Gastrocnemius medialis (tissue), 4 donors: ENCODE results near the gene GSK3B. TPM values are rescaled to one million over a fixed set of nuclear protein-coding genes. Genes with fewer than 3 reads are reported as not detected.

Experiments
- ATAC-seq, 2 donors: fragments of 150-250 bp; one replicate each; pipeline ENCODE4 v1.9.1; 2016
- DNase-seq, 2 donors: peaks; one replicate each; pipeline ENCODE4 v3.0.0-alpha.2; 2019
- H3K27ac ChIP-seq, 4 donors: fragments of 200-600 bp; sonication (generic); 1 replicate in 1 of 4; 2 replicates in 3 of 4; pipeline ENCODE4 v1.5.1; 2016 to 2018; ENCODE audit warnings: mild to moderate bottlenecking in 2 of 4, moderate library complexity in 1 of 4
- H3K27me3 ChIP-seq, 3 donors: fragments of 200-600 bp; sonication (generic) in 2 of 3; 1 replicate in 1 of 3; 2 replicates in 2 of 3; pipeline versions ENCODE4 v1.5.1 to v1.6.0; 2016 to 2019; ENCODE audit warnings: mild to moderate bottlenecking in 1 of 3, moderate library complexity in 1 of 3
- H3K36me3 ChIP-seq, 2 donors: fragments of 200-600 bp; sonication (generic) in 1 of 2; one replicate each; pipeline ENCODE4 v1.5.1; 2017 to 2018
- H3K4me1 ChIP-seq, 2 donors: fragments of 200-600 bp; sonication (generic) in 1 of 2; one replicate each; pipeline ENCODE4 v1.5.1; 2016 to 2017; ENCODE audit warnings: mild to moderate bottlenecking in 2 of 2
- H3K4me3 ChIP-seq, 4 donors: fragments of 200-600 bp; sonication (generic) in 3 of 4; 1 replicate in 1 of 4; 2 replicates in 3 of 4; pipeline ENCODE4 v1.5.1; 2016 to 2019; ENCODE audit warnings: mild to moderate bottlenecking in 2 of 4
- H3K9me3 ChIP-seq, 3 donors: fragments of 200-600 bp; sonication (generic) in 2 of 3; 1 replicate in 1 of 3; 2 replicates in 2 of 3; pipeline ENCODE4 v1.5.1; 2016 to 2019
- CTCF ChIP-seq, 5 experiments: fragments of 450-650 bp in 3 of 5; fragments of 200-600 bp in 2 of 5; sonication (generic) in 2 of 5; IDR thresholded peaks in 4 of 5; conservative IDR thresholded peaks in 1 of 5; 1 replicate in 4 of 5; 2 replicates in 1 of 5; pipeline ENCODE4 v1.5.1; 2016 to 2019; ENCODE audit warnings: antibody characterized with exemption in 5 of 5, mild to moderate bottlenecking in 3 of 5, moderate library complexity in 3 of 5
- POLR2A ChIP-seq, 2 donors: fragments of 450-650 bp; IDR thresholded peaks; one replicate each; pipeline ENCODE4 v1.6.1; 2017; ENCODE audit warnings: antibody characterized with exemption in 2 of 2, mild to moderate bottlenecking in 2 of 2, moderate library complexity in 2 of 2
- in situ Hi-C, 4 donors: fragments of 200-750 bp; cut with MboI; loops; one replicate each; pipeline versions ENCODE4 v1.15.0 to v1.8.0; 2017; ENCODE audit warnings: low sequenced_read_pairs in 4 of 4
- intact Hi-C: fragments of 100-400 bp; cut with DNase I; formaldehyde crosslinking; loops from one replicate; pipeline ENCODE4 v1.15.1; 2023; ENCODE audit warnings: low total_unique reads
- total RNA-seq, 4 donors: library from RNA; depleted of rRNA; stranded (reverse); fragments of >200 nt; gene quantifications; one replicate each; pipeline versions ENCODE4 v1.1.0 to v1.2.3, GENCODE V29; 2016

Gene GSK3B
- total RNA-seq, 4 donors from 2014 or later: 30.7 to 47.4 (median 35.4) TPM

- H3K4me3 ChIP-seq: no peak overlapping the region
- no peaks in the 10 kb centered on the region for H3K4me1 ChIP-seq
- no peaks in the 10 kb centered on the region for H3K9me3 ChIP-seq
- in situ Hi-C loops (loop anchor here (5.0 to 25.0 kb wide), 5 partner anchors 201 to 676 kb away; partner anchors contain the start of gene GSK3B (in 1 of the 4)), intact Hi-C loops (no loop called here)
- H3K27me3 ChIP-seq: no peaks in the 10 kb centered on the region
- TF ChIP-seq POLR2A (IDR thresholded peaks at IDR 0.05) (no peak), CTCF (IDR thresholded peaks at IDR 0.05 in 4 of 5, conservative IDR thresholded peaks at IDR 0.05 in 1 of 5) (no peak)
- DNase-seq (no peak), ATAC-seq (no peak)
- H3K27ac ChIP-seq: no peak overlapping the region
- no peaks in the 10 kb centered on the region for H3K36me3 ChIP-seq
Measured at GRCh38 chr3:119885746-119886530, 208.3 kb downstream of the GSK3B start.

GRCh38 chr3:119884161-119884557, 210.1 kb downstream of the GSK3B start:
- intact Hi-C loops (no loop called here), in situ Hi-C loops (loop anchor here (25.0 kb wide), 4 partner anchors 203 to 678 kb away; partner anchors contain the start of gene GSK3B (in 1 of the 4))
- ATAC-seq (no peak), DNase-seq (no peak)
- no peaks in the 10 kb centered on the region for H3K27me3 ChIP-seq
- no peaks in the 10 kb centered on the region for H3K9me3 ChIP-seq
- H3K4me3 ChIP-seq: no peak overlapping the region
- no peaks in the 10 kb centered on the region for H3K4me1 ChIP-seq
- H3K27ac ChIP-seq: no peak overlapping the region
- TF ChIP-seq POLR2A (IDR thresholded peaks at IDR 0.05) (no peak), CTCF (IDR thresholded peaks at IDR 0.05 in 4 of 5, conservative IDR thresholded peaks at IDR 0.05 in 1 of 5) (no peak)
- no peaks in the 10 kb centered on the region for H3K36me3 ChIP-seq

- no peak overlapping the region for H3K27ac ChIP-seq
- in situ Hi-C loops: loop anchor here (25.0 kb wide), 4 partner anchors 204 to 679 kb away; partner anchors contain the start of gene GSK3B (in 1 of the 4)
- H3K9me3 ChIP-seq: no peaks in the 10 kb centered on the region
- TF ChIP-seq CTCF (IDR thresholded peaks at IDR 0.05 in 4 of 5, conservative IDR thresholded peaks at IDR 0.05 in 1 of 5): no peak
- TF ChIP-seq POLR2A (IDR thresholded peaks at IDR 0.05): no peak
- no peaks in the 10 kb centered on the region for H3K4me1 ChIP-seq
- intact Hi-C loops: no loop called here
- H3K27me3 ChIP-seq: no peaks in the 10 kb centered on the region
- H3K4me3 ChIP-seq: no peak overlapping the region
- no peak for DNase-seq
- no peaks in the 10 kb centered on the region for H3K36me3 ChIP-seq
- no peak for ATAC-seq
Measured at GRCh38 chr3:119883461-119884160, 210.6 kb downstream of the GSK3B start.

- Histone ChIP-seq H3K4me1 (no peaks in the 10 kb centered on the region), H3K4me3 (no peak overlapping the region), H3K27me3 (no peaks in the 10 kb centered on the region), H3K9me3 (no peaks in the 10 kb centered on the region), H3K27ac (no peak overlapping the region), H3K36me3 (no peaks in the 10 kb centered on the region)
- intact Hi-C loops: no loop called here
- in situ Hi-C loops: loop anchor here (25.0 kb wide), 4 partner anchors 206 to 681 kb away; partner anchors contain the start of gene GSK3B (in 1 of the 4)
- DNase-seq (no peak), ATAC-seq (no peak)
- no peak for TF ChIP-seq POLR2A (IDR thresholded peaks at IDR 0.05)
- TF ChIP-seq CTCF (IDR thresholded peaks at IDR 0.05 in 4 of 5, conservative IDR thresholded peaks at IDR 0.05 in 1 of 5): no peak
Measured at GRCh38 chr3:119880966-119881365, 213.3 kb downstream of the GSK3B start.
